GM23248 (cell line): ENCODE measurements around the gene PIERCE2. TPM values are rescaled to one million over a fixed set of nuclear protein-coding genes. Genes with fewer than 3 reads are reported as not detected.
"Not testable (repeated sequence)": the region's sequence is repeated elsewhere in the genome, so short reads cannot be mapped to it uniquely, and the experiment has no call there.

ENCODE experiments used
- DNase-seq: peaks from one replicate; pipeline ENCODE4 v3.0.0-alpha.2; 2015
- H2AFZ ChIP-seq: fragments of 200-600 bp; sonication (generic); 2 replicates; pipeline ENCODE4 v1.6.1; 2016; ENCODE audit warnings: antibody characterized with exemption
- H3F3A ChIP-seq: fragments of 200-600 bp; sonication (generic); 2 replicates; pipeline ENCODE4 v1.6.1; 2016; ENCODE audit warnings: mild to moderate bottlenecking, antibody characterized with exemption, mixed run types; ENCODE audit not compliant: insufficient read depth
- H3K27ac ChIP-seq: fragments of 200-600 bp; sonication (generic); 2 replicates; pipeline ENCODE4 v1.5.1; 2016; ENCODE audit warnings: mild to moderate bottlenecking
- H3K27me3 ChIP-seq: fragments of 200-600 bp; sonication (generic); replicated peaks from 2 replicates; pipeline ENCODE4 v1.6.1; 2016; ENCODE audit warnings: mild to moderate bottlenecking; ENCODE audit not compliant: insufficient read depth
- H3K36me3 ChIP-seq: fragments of 200-600 bp; sonication (generic); 2 replicates; pipeline ENCODE4 v1.6.1; 2016; ENCODE audit warnings: low read depth, mild to moderate bottlenecking
- H3K4me1 ChIP-seq: fragments of 200-600 bp; sonication (generic); 2 replicates; pipeline ENCODE4 v1.6.1; 2016; ENCODE audit warnings: mild to moderate bottlenecking; ENCODE audit not compliant: insufficient read depth
- H3K4me2 ChIP-seq: fragments of 200-600 bp; sonication (generic); one replicate; pipeline ENCODE4 v1.6.1; 2016; ENCODE audit warnings: mild to moderate bottlenecking; ENCODE audit not compliant: unreplicated experiment
- H3K4me3 ChIP-seq: fragments of 200-600 bp; sonication (generic); 2 replicates; pipeline ENCODE4 v1.5.1; 2016; ENCODE audit warnings: mild to moderate bottlenecking
- H3K79me2 ChIP-seq: fragments of 200-600 bp; sonication (generic); 2 replicates; pipeline ENCODE4 v1.6.1; 2016; ENCODE audit warnings: mild to moderate bottlenecking; ENCODE audit not compliant: insufficient read depth
- H3K9ac ChIP-seq: fragments of 200-600 bp; sonication (generic); 2 replicates; pipeline ENCODE4 v1.6.1; 2016; ENCODE audit warnings: mild to moderate bottlenecking
- H3K9me2 ChIP-seq: fragments of 200-600 bp; sonication (generic); 2 replicates; pipeline ENCODE4 v1.6.1; 2016; ENCODE audit warnings: mixed run types, mild to moderate bottlenecking, moderate library complexity; ENCODE audit not compliant: insufficient read depth
- H3K9me3 ChIP-seq: fragments of 200-600 bp; sonication (generic); one replicate; pipeline ENCODE4 v1.6.1; 2017; ENCODE audit warnings: low read depth
- H4K20me1 ChIP-seq: fragments of 200-600 bp; sonication (generic); 2 replicates; pipeline ENCODE4 v1.6.0; 2016; ENCODE audit not compliant: insufficient read depth
- EZH2 ChIP-seq: fragments of 200-600 bp; sonication (generic); IDR thresholded peaks from 2 replicates; pipeline ENCODE4 v1.6.1; 2018; ENCODE audit warnings: antibody characterized with exemption, mild to moderate bottlenecking; ENCODE audit not compliant: insufficient read depth, poor library complexity, severe bottlenecking
- EZH2phosphoT487 ChIP-seq: fragments of 200-600 bp; sonication (generic); IDR thresholded peaks from 2 replicates; pipeline ENCODE4 v1.6.1; 2018; ENCODE audit warnings: antibody characterized with exemption, moderate library complexity, mild to moderate bottlenecking, low read depth; ENCODE audit not compliant: insufficient read depth
- WGBS, 2 experiments: methylation state at CpG; one replicate each; pipeline ENCODE4 v1.1.6; 2015 to 2017; ENCODE audit warnings: low lambda C conversion rate in 2 of 2, low coverage in 1 of 2; ENCODE audit errors: missing lambda C conversion rate in 2 of 2; 5-methylcytosine and 5-hydroxymethylcytosine counted together
- in situ Hi-C: fragments of 300-500 bp; cut with MboI; formaldehyde crosslinking; loops from 2 replicates; pipeline ENCODE4 v1.15.0; 2020
- polyA plus RNA-seq: library from polyadenylated mRNA; unstranded; fragments of >200 nt; fragmentation: Nextera tagmentation; extraction: Ambion mirVana; gene quantifications from 2 replicates; pipeline ENCODE4 v1.2.1, GENCODE V29; 2016
- total RNA-seq: library from RNA; depleted of rRNA; stranded (reverse); fragments of >200 nt; shearing (Covaris generic); gene quantifications from 2 replicates; pipeline ENCODE4 v1.2.3, GENCODE V29; 2014

Gene PIERCE2
- total and polyA plus RNA-seq, 2 experiments from 2014 or later, result 0.54 to 6.6 TPM

DNA sequence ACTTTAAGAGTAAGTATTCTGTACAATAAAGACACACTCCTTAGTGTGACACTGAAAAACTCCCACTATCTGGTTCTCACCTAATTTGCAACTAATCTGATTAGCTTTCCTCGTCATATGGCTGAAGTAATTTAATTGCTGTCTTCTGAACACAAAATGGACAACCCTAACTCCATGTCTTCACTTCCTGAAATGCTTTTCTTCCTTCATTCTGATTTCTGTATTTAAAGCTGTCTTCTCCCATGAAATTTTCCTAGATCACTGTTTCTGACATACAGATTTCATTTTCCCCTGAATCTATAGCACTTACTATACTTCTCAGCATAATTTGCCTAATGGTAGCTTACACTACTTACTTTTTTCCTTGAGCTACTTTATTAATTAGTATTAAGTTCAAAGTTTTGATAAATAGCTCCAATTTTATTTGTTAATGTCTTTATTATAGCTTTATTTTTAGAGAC, 6.5 kb upstream of the PIERCE2 start:
- H3K27ac ChIP-seq, result no peak overlapping the region
- H3K4me2 ChIP-seq, result no peak overlapping the region
- 100% methylated on average over 1 of the region's 1 CpG for WGBS, 2 experiments
- TF ChIP-seq EZH2phosphoT487, result no peak
- no peak for TF ChIP-seq EZH2
- in situ Hi-C loops, result no loop called here
- H4K20me1 ChIP-seq, result no peaks in the 10 kb centered on the region
- no peaks in the 10 kb centered on the region for H3K9me3 ChIP-seq
- no peak overlapping the region for H2AFZ ChIP-seq
- DNase-seq, result no peak
- peaks cover 77% of the 10 kb centered on the region for H3K79me2 ChIP-seq
- H3K9ac ChIP-seq, result no peak overlapping the region
- H3K4me1 ChIP-seq, result peaks cover 23% of the 10 kb centered on the region
- peaks cover 13% of the 10 kb centered on the region; the same call in 1 of the 2 replicates for H3F3A ChIP-seq
- no peaks in the 10 kb centered on the region for H3K36me3 ChIP-seq
- no peaks in the 10 kb centered on the region for H3K27me3 ChIP-seq
- H3K4me3 ChIP-seq, result no peak overlapping the region
- H3K9me2 ChIP-seq, result no peaks in the 10 kb centered on the region

DNA sequence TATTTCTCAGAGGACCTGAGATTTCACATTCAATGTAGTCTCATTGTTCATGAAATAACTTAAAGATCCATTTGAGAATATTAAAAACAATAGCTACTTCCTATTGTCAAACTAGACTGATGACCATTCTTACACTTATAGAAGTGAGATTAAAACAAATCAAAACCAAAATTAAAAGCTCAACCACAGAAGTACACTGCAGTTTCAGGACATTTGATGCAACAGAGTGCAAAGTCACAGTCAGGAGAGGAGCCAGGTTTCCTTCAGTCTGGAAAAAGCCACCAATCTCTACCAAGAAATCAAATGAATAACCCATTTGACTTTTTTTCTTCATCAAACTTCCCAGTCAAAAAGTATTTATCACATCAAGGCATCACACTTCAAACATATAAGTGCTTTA, 5.6 kb upstream of the PIERCE2 start:
- peaks cover 86% of the 10 kb centered on the region for H3K79me2 ChIP-seq
- H3K4me3 ChIP-seq, result peak overlapping the region; percentile 6; the same call in 1 of the 2 replicates
- peak overlapping the region; percentile 67 for H2AFZ ChIP-seq
- TF ChIP-seq EZH2 (no peak), EZH2phosphoT487 (no peak)
- peak overlapping the region; percentile 61 for H3K4me2 ChIP-seq
- H3F3A ChIP-seq, result peaks cover 13% of the 10 kb centered on the region; the same call in 1 of the 2 replicates
- H3K4me1 ChIP-seq, result peaks cover 26% of the 10 kb centered on the region
- in situ Hi-C loops, result no loop called here
- peak overlapping the region; percentile 75 for H3K27ac ChIP-seq
- no peaks in the 10 kb centered on the region for H3K9me3 ChIP-seq
- peak overlapping the region; percentile 68 for H3K9ac ChIP-seq
- H4K20me1 ChIP-seq, result no peaks in the 10 kb centered on the region
- no peaks in the 10 kb centered on the region for H3K27me3 ChIP-seq
- DNase-seq, result peak; percentile 45
- H3K9me2 ChIP-seq, result no peaks in the 10 kb centered on the region
- no peaks in the 10 kb centered on the region for H3K36me3 ChIP-seq

DNA sequence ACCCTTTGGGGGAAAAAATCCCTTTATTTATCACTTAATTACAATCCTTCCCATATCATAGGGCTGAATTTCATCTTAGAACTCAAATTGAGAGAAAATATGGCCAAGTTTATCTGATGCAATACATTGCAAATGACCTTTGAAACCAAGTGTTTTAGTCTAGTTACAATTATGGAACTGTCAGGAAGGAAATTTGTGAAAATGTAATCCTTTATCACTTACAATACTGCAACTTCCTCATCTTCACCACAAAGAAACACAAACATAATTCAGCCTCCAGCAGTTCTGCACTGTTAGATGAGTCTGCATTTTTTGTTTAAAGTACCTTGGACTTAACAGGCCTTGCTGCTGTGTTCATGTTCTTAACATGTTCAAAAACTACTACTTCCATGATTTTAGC, 4.8 kb upstream of the PIERCE2 start:
- Histone ChIP-seq H3K27me3 (no peaks in the 10 kb centered on the region), H3F3A (peaks cover 14% of the 10 kb centered on the region; the same call in 1 of the 2 replicates), H3K27ac (peak overlapping the region; percentile 75), H4K20me1 (no peaks in the 10 kb centered on the region), H3K4me2 (peak overlapping the region; percentile 61), H3K4me1 (peaks cover 26% of the 10 kb centered on the region), H3K4me3 (peak overlapping the region; percentile 6), H3K36me3 (no peaks in the 10 kb centered on the region), H3K9me2 (no peaks in the 10 kb centered on the region), H3K79me2 (peaks cover 82% of the 10 kb centered on the region), H2AFZ (peak overlapping the region; percentile 67), H3K9me3 (no peaks in the 10 kb centered on the region), H3K9ac (peak overlapping the region; percentile 68)
- DNase-seq, result peak; percentile 49
- in situ Hi-C loops, result no loop called here
- no peak for TF ChIP-seq EZH2
- no peak for TF ChIP-seq EZH2phosphoT487

DNA sequence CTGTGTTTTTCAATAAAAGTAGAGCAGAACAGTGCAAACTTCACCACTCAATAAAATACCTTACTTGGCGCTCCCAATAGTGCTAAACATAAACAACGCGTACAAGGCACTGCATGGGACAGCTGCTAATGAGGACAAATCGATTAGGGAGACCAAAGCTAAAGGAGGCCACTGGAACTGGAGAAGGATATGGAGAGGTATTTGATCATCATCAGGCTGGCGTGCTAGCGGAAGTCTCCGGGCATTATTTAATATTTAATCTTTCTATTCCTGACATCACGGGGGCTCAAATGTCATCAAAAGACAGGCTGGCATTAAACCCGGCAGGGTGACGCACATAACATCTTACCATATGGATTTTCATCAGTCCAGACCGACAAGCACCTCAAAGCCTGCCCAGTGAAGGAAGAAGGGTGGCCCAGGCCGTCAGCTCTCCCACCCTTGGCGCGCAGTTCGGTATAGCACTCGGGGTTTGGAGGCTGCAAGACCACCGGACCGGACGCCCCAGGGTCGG, 740 bp upstream of the PIERCE2 start:
- peak; percentile 68 for DNase-seq

DNA sequence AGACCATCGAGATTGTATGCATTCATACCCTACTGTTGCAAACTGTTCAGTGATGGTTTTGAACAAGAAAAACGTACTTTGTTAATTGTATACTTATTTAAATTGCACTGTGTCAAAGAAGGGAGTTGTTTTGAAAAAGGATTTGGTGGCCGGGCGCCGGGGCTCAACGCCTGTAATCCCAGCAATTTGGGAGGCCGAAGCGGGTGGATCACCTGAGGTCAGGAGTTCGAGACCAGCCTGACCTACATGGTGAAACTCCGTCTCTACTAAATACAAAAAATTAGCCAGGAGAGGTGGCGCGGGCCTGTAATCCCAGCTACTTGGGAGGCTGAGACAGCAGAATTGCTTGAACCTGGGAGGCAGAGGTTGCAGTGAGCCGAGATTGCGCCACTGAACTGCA, 681 bp downstream of the PIERCE2 start:
- H2AFZ ChIP-seq, result peak overlapping the region; percentile 88
- peaks cover 34% of the 10 kb centered on the region for H3K79me2 ChIP-seq
- H3F3A ChIP-seq, H3K9me2 ChIP-seq, DNase-seq, H3K27me3 ChIP-seq, H3K36me3 ChIP-seq, H3K9me3 ChIP-seq, in situ Hi-C loops, H4K20me1 ChIP-seq: not testable (repeated sequence)
- peak overlapping the region; percentile 98 for H3K4me2 ChIP-seq
- H3K4me1 ChIP-seq, result peaks cover 12% of the 10 kb centered on the region
- H3K4me3 ChIP-seq, result peak overlapping the region; percentile 81
- H3K27ac ChIP-seq, result peak overlapping the region; percentile 91
- H3K9ac ChIP-seq, result peak overlapping the region; percentile 93
- WGBS, 2 experiments, result 62 to 72% methylated on average over 14 of the region's 14 CpGs

More for the DNA sequence above, 740 bp upstream of the PIERCE2 start:
- H3K4me3 ChIP-seq, result peak overlapping the region; percentile 81
- peaks cover 26% of the 10 kb centered on the region for H3K4me1 ChIP-seq
- peak overlapping the region; percentile 82 for H2AFZ ChIP-seq
- H3K27me3 ChIP-seq, result no peaks in the 10 kb centered on the region
- H3K79me2 ChIP-seq, result peaks cover 42% of the 10 kb centered on the region
- peak overlapping the region; percentile 85 for H3K4me2 ChIP-seq
- H3K36me3 ChIP-seq, result no peaks in the 10 kb centered on the region
- no peaks in the 10 kb centered on the region for H3K9me3 ChIP-seq
- in situ Hi-C loops, result no loop called here
- H3K9me2 ChIP-seq, result no peaks in the 10 kb centered on the region
- TF ChIP-seq EZH2phosphoT487 (no peak), EZH2 (no peak)
- no peaks in the 10 kb centered on the region for H4K20me1 ChIP-seq
- H3F3A ChIP-seq, result peaks cover 19% of the 10 kb centered on the region; the same call in 1 of the 2 replicates
- H3K9ac ChIP-seq, result peak overlapping the region; percentile 93
- peak overlapping the region; percentile 91 for H3K27ac ChIP-seq
- WGBS, 2 experiments, result 1 to 3% methylated on average over 20 of the region's 20 CpGs

DNA sequence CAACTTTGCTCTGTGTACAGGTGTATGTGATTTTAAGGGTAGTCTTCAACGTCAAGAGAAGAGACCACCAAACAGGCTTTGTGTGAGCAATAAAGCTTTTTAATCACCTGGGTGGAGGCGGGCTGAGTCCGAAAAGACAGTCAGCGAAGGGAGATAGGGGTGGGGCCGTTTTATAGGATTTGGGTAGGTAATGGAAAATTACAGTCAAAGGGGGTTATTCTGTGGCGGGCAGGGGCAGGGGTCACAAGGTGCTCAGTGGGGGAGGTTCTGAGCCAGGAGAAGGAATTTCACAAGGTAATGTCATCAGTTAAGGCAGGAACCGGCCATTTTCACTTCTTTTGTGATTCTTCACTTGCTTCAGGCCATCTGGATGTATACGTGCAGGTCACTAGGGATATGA, 9.4 kb downstream of the PIERCE2 start:
- H3K9ac ChIP-seq, H3F3A ChIP-seq, H3K27me3 ChIP-seq, H3K4me1 ChIP-seq, DNase-seq, H4K20me1 ChIP-seq, H3K79me2 ChIP-seq, H2AFZ ChIP-seq, H3K36me3 ChIP-seq, H3K4me3 ChIP-seq, H3K4me2 ChIP-seq, H3K9me2 ChIP-seq, H3K9me3 ChIP-seq, in situ Hi-C loops, H3K27ac ChIP-seq: not testable (repeated sequence)
- 76 to 78% methylated on average over 8 of the region's 8 CpGs for WGBS, 2 experiments
